GM19452 (cell line): Measurements from ENCODE around the gene C1QTNF6.

Experiments used
- ATAC-seq: cut with Tn5 transposase; IDR thresholded peaks from one replicate; pipeline ENCODE4 v1.9.1; 2021; ENCODE audit not compliant: unreplicated experiment

The C1QTNF6 gene

GRCh38 chr22:37193629-37194191 lies 5.7 kb upstream of the C1QTNF6 start:
- no peak for ATAC-seq

- no peak for ATAC-seq
Measured at GRCh38 chr22:37192741-37193140, 4.7 kb upstream of the C1QTNF6 start.

DNA sequence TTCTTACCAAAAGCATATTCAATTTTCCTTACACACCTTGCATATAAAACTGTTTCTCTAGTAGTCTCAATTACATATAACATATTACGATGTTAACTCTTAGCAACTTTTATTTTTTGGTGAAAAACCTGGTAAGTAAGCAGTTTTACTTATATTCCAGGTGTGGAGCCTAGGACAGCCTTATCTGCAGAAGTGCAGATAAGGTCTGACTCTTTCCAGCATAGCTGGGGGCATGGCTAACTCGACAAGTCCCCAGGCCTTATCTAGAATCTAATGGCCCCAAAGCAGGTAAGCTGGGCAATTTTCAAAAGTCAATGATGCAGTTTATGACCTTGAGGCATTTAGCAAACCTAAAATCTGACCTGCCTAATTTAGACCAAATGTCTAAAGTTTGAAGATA lies 4.2 kb upstream of the C1QTNF6 start:
- ATAC-seq, result no peak

GRCh38 chr22:37190262-37190780 lies 2.3 kb upstream of the C1QTNF6 start:
- no peak for ATAC-seq

DNA sequence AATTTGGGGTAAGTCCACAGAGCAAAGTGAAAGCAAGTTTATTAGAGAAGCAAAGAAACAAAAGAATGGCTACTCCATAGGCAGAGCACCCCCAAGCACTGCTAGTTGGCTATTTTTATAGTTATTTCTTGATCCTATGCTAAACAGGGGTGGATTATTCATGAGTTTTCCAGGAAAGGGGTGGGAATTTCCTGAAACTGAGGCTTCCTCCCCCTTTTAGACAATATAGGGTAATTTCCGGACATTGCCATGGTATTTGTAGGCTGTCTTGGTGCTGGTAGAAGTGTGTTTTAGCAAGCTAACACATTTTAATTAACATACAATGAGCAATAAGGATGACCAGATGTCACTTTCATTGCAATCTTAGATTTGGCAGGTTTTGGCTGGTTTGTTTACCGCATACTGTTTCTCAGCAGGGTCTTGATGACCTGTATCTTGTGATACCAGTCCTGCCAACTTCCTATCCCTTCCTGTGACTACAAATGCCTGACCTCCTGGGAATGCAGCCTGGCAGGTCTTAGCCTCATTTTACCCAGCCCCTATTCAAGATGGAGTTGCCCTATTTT lies 937 bp upstream of the C1QTNF6 start:
- ATAC-seq, result no peak

- ATAC-seq, result no peak
Measured at GRCh38 chr22:37187552-37187890, 526 bp downstream of the C1QTNF6 start.

- ATAC-seq, result no peak
Measured at GRCh38 chr22:37186997-37187522, 987 bp downstream of the C1QTNF6 start.

- ATAC-seq, result no peak
Measured at GRCh38 chr22:37186228-37186996, 1.6 kb downstream of the C1QTNF6 start.

DNA sequence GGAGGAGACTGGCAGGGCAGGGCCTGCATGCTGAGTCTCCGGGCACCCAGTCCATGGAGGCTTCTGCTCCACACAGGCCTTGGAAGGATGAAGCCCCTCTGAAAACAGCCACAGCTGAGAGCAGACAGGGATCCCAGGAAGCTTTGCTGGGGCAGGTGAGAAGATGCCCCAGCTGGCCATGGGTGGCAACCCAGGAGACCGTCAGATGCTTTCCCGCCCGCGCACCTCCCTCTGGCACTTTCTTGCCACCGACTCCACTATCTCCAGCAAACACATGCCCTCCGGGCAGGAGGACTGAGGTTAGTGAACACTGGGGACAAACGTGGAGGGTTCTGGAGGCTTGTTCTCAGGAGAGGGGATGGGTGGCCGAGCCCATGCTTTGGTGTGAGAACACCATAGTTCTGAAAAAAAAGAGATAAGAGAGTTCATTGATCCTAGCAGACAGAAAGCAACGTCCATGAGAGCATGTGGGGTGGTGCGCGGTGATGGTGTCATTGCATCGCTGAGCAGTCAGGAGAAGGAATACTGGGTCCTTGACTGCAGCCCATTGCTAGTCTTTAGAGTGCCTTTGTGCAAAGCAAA lies 2.3 kb downstream of the C1QTNF6 start:
- no peak for ATAC-seq

- ATAC-seq, result no peak
Measured at GRCh38 chr22:37184816-37185541, 3.1 kb downstream of the C1QTNF6 start.

DNA sequence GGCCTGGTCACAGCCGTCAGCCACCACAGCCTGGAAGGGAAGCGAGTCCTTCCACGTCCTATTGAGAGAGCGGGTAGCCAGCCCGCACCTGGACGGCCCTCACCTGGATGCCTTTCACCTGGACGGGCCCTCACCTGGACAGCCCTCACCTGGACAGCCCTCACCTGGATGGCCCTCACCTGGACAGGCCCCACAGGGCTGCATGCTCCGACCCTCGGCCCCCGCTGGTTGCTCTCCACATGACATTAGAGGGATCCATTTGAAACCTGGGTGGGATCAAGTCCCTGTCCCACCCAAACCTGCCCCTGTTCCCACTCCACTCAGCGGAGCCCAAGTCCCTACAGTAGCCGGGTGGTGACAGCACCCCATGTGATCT lies 3.7 kb downstream of the C1QTNF6 start:
- no peak for ATAC-seq

- ATAC-seq, result no peak
Measured at GRCh38 chr22:37183432-37184379, 4.3 kb downstream of the C1QTNF6 start.

GRCh38 chr22:37182949-37183245 lies 5.2 kb downstream of the C1QTNF6 start:
- ATAC-seq, result no peak

DNA sequence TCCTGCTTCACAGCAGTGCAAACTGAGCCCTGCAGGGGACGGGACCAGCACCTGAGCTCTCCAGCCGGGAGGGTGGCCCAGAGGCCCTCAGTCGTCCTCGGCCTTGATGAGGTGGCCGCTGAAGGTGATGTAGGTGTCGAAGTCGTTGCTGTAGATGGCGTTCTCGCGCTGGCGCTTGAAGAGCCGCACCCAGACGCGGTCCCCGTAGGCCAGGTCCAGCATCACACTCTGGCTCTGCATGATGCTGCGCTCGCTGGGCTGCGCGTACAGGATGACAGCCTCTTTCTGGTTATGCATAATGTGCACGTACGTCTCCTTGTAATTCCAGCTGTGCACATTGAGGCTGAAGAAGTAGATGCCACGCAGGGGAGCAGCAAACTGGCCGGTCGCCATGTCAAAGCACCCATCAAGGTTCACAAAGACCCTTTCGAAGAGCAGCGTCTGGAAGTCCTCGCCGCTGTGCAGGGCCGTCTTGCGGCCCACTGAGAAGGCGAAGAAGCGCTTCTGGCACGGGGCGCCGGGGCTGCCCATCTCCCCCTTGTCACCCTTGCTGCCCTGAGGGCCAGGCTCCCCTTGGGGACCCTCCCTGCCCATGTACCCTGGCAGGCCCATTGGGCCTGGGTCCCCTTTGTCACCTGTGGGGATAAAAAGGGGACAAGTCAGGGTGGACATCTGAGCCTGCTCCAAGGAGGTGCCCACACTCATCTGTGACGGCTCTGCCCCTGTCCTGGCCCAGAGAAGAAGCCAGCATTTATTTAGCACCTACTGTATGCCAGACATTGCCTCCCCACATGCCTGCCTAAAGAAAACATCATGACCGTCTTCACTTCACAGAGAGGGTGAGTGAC lies 5.7 kb downstream of the C1QTNF6 start:
- ATAC-seq, result no peak

- no peak for ATAC-seq
Measured at GRCh38 chr22:37181681-37182080, 6.4 kb downstream of the C1QTNF6 start.

GRCh38 chr22:37180531-37181231 lies 7.4 kb downstream of the C1QTNF6 start:
- no peak for ATAC-seq

- no peak for ATAC-seq
Measured at GRCh38 chr22:37179622-37180420, 8.2 kb downstream of the C1QTNF6 start.

GRCh38 chr22:37179126-37179470 lies 8.9 kb downstream of the C1QTNF6 start:
- ATAC-seq, result no peak
